ENCODE measurements around the gene MYL12A. TPM values are rescaled to one million over a fixed set of nuclear protein-coding genes. Genes with fewer than 3 reads are reported as not detected.

MYL12A gene
- total and polyA plus RNA-seq, 2 of the 13 experiments (the other 11 are each of a cell fraction or from before 2014, with no cell fraction given): 261 to 277 TPM

GRCh38 chr18:3218819-3219218 is 28.8 kb upstream of the MYL12A start:
- ATAC-seq: no peak
- no peak for FAIRE-seq
- no peaks in the 10 kb centered on the region for H3K27me3 ChIP-seq (ENCODE audit: control insufficient read depth in 1 of 2, insufficient read depth in 2 of 2, low read length in 2 of 2)
- no peaks in the 10 kb centered on the region for H3K9me3 ChIP-seq (ENCODE audit: low read length)
- intact Hi-C loops (cut with micrococcal nuclease; ENCODE audit: unreplicated experiment) (loop anchor here (2.0 kb wide), 1 partner anchor 14 kb away; no protein-coding TSS in a partner anchor), in situ Hi-C loops (cut with HindIII; ENCODE audit: extremely low pct_ligation_motif_present, low pct_unique_long_range_greater_than_20kb) (no loop called here)
- no peak overlapping the region for H3K9ac ChIP-seq (ENCODE audit: insufficient read depth, low read depth, low read length)
- TF ChIP-seq NR2F1 (CRISPR knock-in tag; IDR thresholded peaks at IDR 0.05) (0 out of 4 replicates have a peak, but pooled peaks of 1 of the 2 experiments have one; percentile 26), ZNF33A (CRISPR knock-in tag; IDR thresholded peaks at IDR 0.05; ENCODE audit: borderline replicate concordance) (no peak), SOX6 (IDR thresholded peaks at IDR 0.05) (no peak), SOX6 (CRISPR knock-in tag; IDR thresholded peaks at IDR 0.05) (0 out of 2 replicates have a peak, but pooled peaks have one; percentile 10), NR2F6 (IDR thresholded peaks at IDR 0.05) (peak; percentile 18; the same call in 1 of the 2 replicates), NR2F6 (CRISPR knock-in tag; IDR thresholded peaks at IDR 0.05) (peak; percentile 58), ETV6 (CRISPR knock-in tag; conservative IDR thresholded peaks at IDR 0.05) (no peak), ZNF496 (CRISPR knock-in tag; IDR thresholded peaks at IDR 0.05; ENCODE audit: insufficient replicate concordance) (no peak), SOX13 (IDR thresholded peaks at IDR 0.05) (0 out of 2 replicates have a peak, but pooled peaks have one; percentile 8), SOX13 (CRISPR knock-in tag; conservative IDR thresholded peaks at IDR 0.05 in 1 of 2, IDR thresholded peaks at IDR 0.05 in 1 of 2) (peak in 1 of 2 experiments; percentile 57; a peak in 1 of 4 replicates), RARA (CRISPR knock-in tag; IDR thresholded peaks at IDR 0.05) (peak; percentile 42; the same call in 1 of the 2 replicates), PITX1 (CRISPR knock-in tag; IDR thresholded peaks at IDR 0.05) (0 out of 2 replicates have a peak, but pooled peaks have one; percentile 40), ZNF225 (CRISPR knock-in tag; IDR thresholded peaks at IDR 0.05) (no peak), ZNF343 (CRISPR knock-in tag; IDR thresholded peaks at IDR 0.05) (no peak), FOXA3 (CRISPR knock-in tag; IDR thresholded peaks at IDR 0.05) (peak; percentile 42; the same call in 1 of the 2 replicates), HNF4A (CRISPR knock-in tag; IDR thresholded peaks at IDR 0.05) (peak; percentile 44; the same call in 1 of the 2 replicates), GATAD2A (CRISPR knock-in tag; IDR thresholded peaks at IDR 0.05) (0 out of 2 replicates have a peak, but pooled peaks have one; percentile 15), PAXIP1 (CRISPR knock-in tag; conservative IDR thresholded peaks at IDR 0.05) (peak; percentile 57)
- H3K79me2 ChIP-seq (ENCODE audit: insufficient read depth, low read length): no peaks in the 10 kb centered on the region
- peaks cover 49% of the 10 kb centered on the region for H3K4me1 ChIP-seq (ENCODE audit: insufficient read depth, low read length)
- 21% methylated on average over 2 of the region's 2 CpGs for WGBS (ENCODE audit: low lambda C conversion rate)
- DNase-seq (ENCODE audit: low spot score): no peak
- BruUV-seq (replicated peaks): no TSS peak
- ChIA-PET CTCF (ENCODE audit: low intra/inter-chr PET ratio, low total read pairs) (no interaction called here), POLR2A (interaction anchor here (1.0 to 3.3 kb wide), 12 partner anchors 9 to 376 kb away, joined by 3 to 28 read pairs (median 6); partner anchors contain the start of gene MYL12A)
- peak overlapping the region; percentile 59; the same call in 1 of the 2 replicates for H3K4me2 ChIP-seq (ENCODE audit: low read depth, low read length)
- H4K20me1 ChIP-seq (ENCODE audit: insufficient read depth, low read length): no peaks in the 10 kb centered on the region
- H2AFZ ChIP-seq (ENCODE audit: low read length): no peak overlapping the region
- H3K27ac ChIP-seq (ENCODE audit: extremely low read length, insufficient read depth, low read length): peak overlapping the region; percentile 76
- H3K36me3 ChIP-seq (replicated peaks in 1 of 2; ENCODE audit: control insufficient read depth in 1 of 2, insufficient read depth in 2 of 2, low read length in 2 of 2): no peaks in the 10 kb centered on the region
- H3K4me3 ChIP-seq (replicated peaks in 1 of 3; ENCODE audit: insufficient read depth in 1 of 3, low read depth in 2 of 3, low read length in 3 of 3): no peak overlapping the region; a peak in 1 of 6 replicates
